Midbrain (tissue), 1 donor: Measurements from ENCODE around the gene MAOA.

Experiments
- DNase-seq: peaks from one replicate; lab custom pipeline; 2025; lab: John Stamatoyannopoulos, UW

MAOA gene

GRCh38 chrX:43785930-43786591 lies 130.0 kb downstream of the MAOA start:
- DNase-seq, result no peak
